ENCODE results near the gene CEP57L1. TPM values are rescaled to one million over a fixed set of nuclear protein-coding genes. Genes with fewer than 3 reads are reported as not detected.
"Not testable (repeated sequence)": the region's sequence is repeated elsewhere in the genome, so short reads cannot be mapped to it uniquely, and the experiment has no call there.

CEP57L1 gene
- total RNA-seq, 1 donor from 2014 or later = 9.7 TPM

GRCh38 chr6:109186012-109186411 is 90.7 kb downstream of the CEP57L1 start:
- no peak overlapping the region for H3K27ac ChIP-seq
- no peaks in the 10 kb centered on the region for H3K9me3 ChIP-seq
- H3K4me3 ChIP-seq = no peak overlapping the region
- intact Hi-C loops (cut with DNase I) = loop anchor here (10.0 kb wide), 1 partner anchor 199 kb away; the partner anchor contains the start of gene CD164
- H3K36me3 ChIP-seq = no peaks in the 10 kb centered on the region
- H3K4me1 ChIP-seq = no peaks in the 10 kb centered on the region
- ATAC-seq (no peak), DNase-seq (no peak)
- TF ChIP-seq, protein P1, sequence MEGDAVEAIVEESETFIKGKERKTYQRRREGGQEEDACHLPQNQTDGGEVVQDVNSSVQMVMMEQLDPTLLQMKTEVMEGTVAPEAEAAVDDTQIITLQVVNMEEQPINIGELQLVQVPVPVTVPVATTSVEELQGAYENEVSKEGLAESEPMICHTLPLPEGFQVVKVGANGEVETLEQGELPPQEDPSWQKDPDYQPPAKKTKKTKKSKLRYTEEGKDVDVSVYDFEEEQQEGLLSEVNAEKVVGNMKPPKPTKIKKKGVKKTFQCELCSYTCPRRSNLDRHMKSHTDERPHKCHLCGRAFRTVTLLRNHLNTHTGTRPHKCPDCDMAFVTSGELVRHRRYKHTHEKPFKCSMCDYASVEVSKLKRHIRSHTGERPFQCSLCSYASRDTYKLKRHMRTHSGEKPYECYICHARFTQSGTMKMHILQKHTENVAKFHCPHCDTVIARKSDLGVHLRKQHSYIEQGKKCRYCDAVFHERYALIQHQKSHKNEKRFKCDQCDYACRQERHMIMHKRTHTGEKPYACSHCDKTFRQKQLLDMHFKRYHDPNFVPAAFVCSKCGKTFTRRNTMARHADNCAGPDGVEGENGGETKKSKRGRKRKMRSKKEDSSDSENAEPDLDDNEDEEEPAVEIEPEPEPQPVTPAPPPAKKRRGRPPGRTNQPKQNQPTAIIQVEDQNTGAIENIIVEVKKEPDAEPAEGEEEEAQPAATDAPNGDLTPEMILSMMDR (IDR thresholded peaks at IDR 0.05) = no peak
- H3K27me3 ChIP-seq = peaks cover 8% of the 10 kb centered on the region

- H3K4me3 ChIP-seq = no peak overlapping the region
- no peak overlapping the region for H3K27ac ChIP-seq
- DNase-seq = no peak
- ATAC-seq = peak; percentile 93
- intact Hi-C loops (cut with DNase I) = loop anchor here (10.0 kb wide), 1 partner anchor 197 kb away; the partner anchor contains the start of gene CD164
- H3K36me3 ChIP-seq = no peaks in the 10 kb centered on the region
- H3K9me3 ChIP-seq = no peaks in the 10 kb centered on the region
- peaks cover 8% of the 10 kb centered on the region for H3K27me3 ChIP-seq
- no peaks in the 10 kb centered on the region for H3K4me1 ChIP-seq
- TF ChIP-seq, protein P1 (IDR thresholded peaks at IDR 0.05) = peak; percentile 95
Observed at GRCh38 chr6:109187399-109188114, 92.2 kb downstream of the CEP57L1 start.

- H3K36me3 ChIP-seq = no peaks in the 10 kb centered on the region
- TF ChIP-seq, protein P1 (IDR thresholded peaks at IDR 0.05) = peak; percentile 3
- intact Hi-C loops (cut with DNase I) = loop anchor here (10.0 kb wide), 1 partner anchor 197 kb away; the partner anchor contains the start of gene CD164
- H3K27me3 ChIP-seq = peaks cover 8% of the 10 kb centered on the region
- H3K9me3 ChIP-seq = no peaks in the 10 kb centered on the region
- H3K27ac ChIP-seq = no peak overlapping the region
- H3K4me3 ChIP-seq = no peak overlapping the region
- DNase-seq (no peak), ATAC-seq (no peak)
- H3K4me1 ChIP-seq = no peaks in the 10 kb centered on the region
Observed at GRCh38 chr6:109188115-109188411, 92.8 kb downstream of the CEP57L1 start.

DNA sequence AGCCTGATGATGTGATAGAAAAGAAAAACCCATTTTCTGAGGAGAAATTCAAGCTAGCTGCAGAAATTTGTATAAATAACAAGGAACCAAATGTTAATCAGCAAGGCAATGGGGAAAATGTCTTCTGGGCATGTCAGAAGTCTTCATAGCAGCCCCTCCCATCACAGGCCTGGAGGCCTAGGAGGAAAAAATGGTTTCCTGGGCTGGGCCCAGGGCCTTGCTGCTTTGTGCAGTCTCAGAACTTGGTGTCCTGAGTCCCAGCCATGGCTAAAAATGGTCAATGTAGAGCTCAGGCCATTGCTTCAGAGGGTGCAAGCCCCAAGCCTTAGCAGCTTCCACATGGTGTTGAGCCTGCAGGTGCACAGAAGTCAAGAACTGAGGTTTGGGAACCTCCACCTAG is 96.1 kb downstream of the CEP57L1 start:
- H3K4me3 ChIP-seq; DNase-seq; intact Hi-C loops (cut with DNase I); H3K36me3 ChIP-seq; H3K4me1 ChIP-seq; H3K27me3 ChIP-seq; H3K27ac ChIP-seq; H3K9me3 ChIP-seq; ATAC-seq: not testable (repeated sequence)

DNA sequence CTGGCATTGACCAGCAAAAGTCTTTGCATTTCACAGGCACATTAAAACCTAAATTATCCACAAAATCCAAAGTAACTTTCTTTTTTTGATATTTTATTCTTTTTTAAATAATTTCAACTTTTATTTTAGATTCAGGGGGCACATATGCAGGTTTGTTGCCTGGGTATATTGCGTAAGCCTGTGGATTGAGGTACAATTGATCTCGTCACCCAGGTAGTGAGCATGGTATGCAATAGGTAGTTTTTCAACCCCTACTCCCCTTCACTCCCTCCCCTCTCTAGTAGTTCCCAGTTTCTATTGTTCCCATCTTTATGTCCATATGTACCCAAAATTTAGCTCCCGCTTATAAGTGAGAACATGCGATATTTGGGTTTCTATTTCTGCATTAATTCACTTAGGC is 97.6 kb downstream of the CEP57L1 start:
- intact Hi-C loops (cut with DNase I) = no loop called here
- H3K4me3 ChIP-seq = no peak overlapping the region
- TF ChIP-seq, protein P1 (IDR thresholded peaks at IDR 0.05) = no peak
- DNase-seq = no peak
- ATAC-seq = no peak
- no peak overlapping the region for H3K27ac ChIP-seq
- H3K36me3 ChIP-seq = no peaks in the 10 kb centered on the region
- no peaks in the 10 kb centered on the region for H3K27me3 ChIP-seq
- H3K9me3 ChIP-seq = no peaks in the 10 kb centered on the region
- no peaks in the 10 kb centered on the region for H3K4me1 ChIP-seq

DNA sequence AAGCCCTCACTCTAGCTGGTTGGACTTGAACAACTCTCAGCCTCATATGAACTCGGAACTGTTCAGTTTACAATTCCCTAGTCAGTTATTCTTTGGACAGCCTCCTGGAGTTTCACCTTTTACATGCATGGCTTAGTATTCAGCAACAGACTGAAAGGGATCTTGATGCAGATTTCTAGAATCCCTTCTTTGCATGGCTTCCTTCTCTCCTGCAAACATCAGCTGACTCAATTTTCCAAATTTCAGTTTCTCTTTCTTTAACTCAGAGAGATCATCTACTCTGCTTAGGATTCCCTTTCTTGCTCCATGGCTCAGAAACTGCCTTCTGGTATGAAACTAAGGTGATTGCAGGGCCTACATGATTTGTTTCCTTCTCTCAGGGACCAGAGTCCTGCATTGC is 99.6 kb downstream of the CEP57L1 start:
- no peaks in the 10 kb centered on the region for H3K27me3 ChIP-seq
- TF ChIP-seq, protein P1 (IDR thresholded peaks at IDR 0.05) = no peak
- H3K9me3 ChIP-seq = no peaks in the 10 kb centered on the region
- intact Hi-C loops (cut with DNase I) = no loop called here
- DNase-seq = no peak
- H3K4me1 ChIP-seq = no peaks in the 10 kb centered on the region
- ATAC-seq = no peak
- no peak overlapping the region for H3K27ac ChIP-seq
- no peaks in the 10 kb centered on the region for H3K36me3 ChIP-seq
- no peak overlapping the region for H3K4me3 ChIP-seq
